G401 (cell line): Measurements from ENCODE around the gene CDC42BPA. TPM values are rescaled to one million over a fixed set of nuclear protein-coding genes. Genes with fewer than 3 reads are reported as not detected.
A peak's percentile ranks its signal among the peaks of the same experiment; 100 is the strongest.
"Not testable (repeated sequence)": the region's sequence is repeated elsewhere in the genome, so short reads cannot be mapped to it uniquely, and the experiment has no call there.

Source experiments
- DNase-seq: peaks from one replicate; pipeline ENCODE4 v3.0.0-alpha.2; 2015; ENCODE audit warnings: low spot score
- in situ Hi-C: cut with HindIII; loops from 2 replicates; pipeline ENCODE4 v1.10.0; 2016; ENCODE audit warnings: low sequenced_read_pairs, mixed read lengths
- total RNA-seq: library from RNA; depleted of rRNA; stranded (reverse); fragments of >200 nt; shearing (Covaris generic); gene quantifications from 2 replicates; pipeline ENCODE4 v1.2.3, GENCODE V29; 2014

Gene CDC42BPA
- total RNA-seq, 1 experiment from 2014 or later, result 13.1 TPM

DNA sequence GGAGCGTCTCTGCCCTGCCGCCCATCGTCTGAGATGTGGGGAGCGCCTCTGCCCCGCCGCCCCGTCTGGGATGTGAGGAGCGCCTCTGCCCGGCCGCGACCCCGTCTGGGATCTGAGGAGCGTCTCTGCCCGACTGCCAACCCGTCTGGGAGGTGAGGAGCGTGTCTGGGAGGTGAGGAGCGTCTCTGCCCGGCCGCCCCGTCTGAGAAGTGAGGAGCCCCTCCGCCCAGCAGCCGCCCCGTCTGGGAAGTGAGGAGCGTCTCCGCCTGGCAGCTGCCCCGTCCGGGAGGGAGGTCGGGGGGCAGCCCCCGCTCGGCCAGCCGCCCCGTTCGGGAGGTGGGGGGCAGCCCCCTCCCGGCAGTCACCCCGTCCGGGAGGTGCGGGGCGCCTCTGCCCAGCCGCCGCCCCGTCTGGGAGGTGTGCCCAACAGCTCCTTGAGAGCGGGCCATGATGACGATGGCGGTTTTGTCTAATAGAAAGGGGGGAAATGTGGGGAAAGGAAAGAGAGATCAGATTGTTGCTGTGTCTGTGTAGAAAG is 42.1 kb downstream of the CDC42BPA start:
- in situ Hi-C loops, result not testable (repeated sequence)

DNA sequence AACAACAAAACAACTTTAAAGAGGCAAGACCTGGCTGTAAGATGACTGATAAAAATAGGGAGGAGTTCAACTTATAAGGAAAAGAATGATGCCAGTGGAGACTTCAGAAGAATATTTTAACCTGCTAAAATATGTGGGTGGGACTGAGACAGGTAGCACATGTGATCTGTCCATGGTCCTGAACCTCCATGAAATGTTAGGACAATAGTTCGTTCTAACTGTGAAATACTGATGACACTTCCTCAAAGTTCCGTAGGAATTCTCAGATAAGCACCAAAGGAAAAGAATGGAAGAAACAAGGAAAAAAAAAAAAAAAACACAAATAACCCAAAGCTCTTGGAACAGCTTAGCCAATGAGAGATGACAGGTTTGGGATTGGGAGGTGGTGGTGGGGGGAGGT is 44.7 kb downstream of the CDC42BPA start:
- no peak for DNase-seq
- in situ Hi-C loops, result no loop called here

More for the DNA sequence above, 42.1 kb downstream of the CDC42BPA start:
- not testable (repeated sequence) for DNase-seq

DNA sequence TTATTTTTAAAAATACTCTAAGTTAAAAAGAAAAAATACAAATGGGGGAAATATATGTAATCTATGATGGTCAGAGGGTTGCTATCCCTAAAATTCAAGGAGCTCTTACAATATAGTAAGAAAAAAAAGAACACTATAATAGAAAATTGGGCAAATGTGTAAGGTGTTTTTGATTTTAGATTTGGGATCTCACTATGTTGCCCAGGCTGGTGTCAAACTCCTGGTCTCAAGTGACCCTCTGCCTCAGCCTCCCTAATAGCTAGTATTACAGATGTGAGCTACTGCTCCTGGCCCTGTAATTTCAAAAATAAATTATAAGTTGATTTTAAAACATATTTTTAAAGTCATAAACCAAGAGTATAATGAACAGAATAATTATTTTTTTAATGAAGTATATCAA is 45.9 kb downstream of the CDC42BPA start:
- no peak for DNase-seq
- in situ Hi-C loops, result no loop called here

DNA sequence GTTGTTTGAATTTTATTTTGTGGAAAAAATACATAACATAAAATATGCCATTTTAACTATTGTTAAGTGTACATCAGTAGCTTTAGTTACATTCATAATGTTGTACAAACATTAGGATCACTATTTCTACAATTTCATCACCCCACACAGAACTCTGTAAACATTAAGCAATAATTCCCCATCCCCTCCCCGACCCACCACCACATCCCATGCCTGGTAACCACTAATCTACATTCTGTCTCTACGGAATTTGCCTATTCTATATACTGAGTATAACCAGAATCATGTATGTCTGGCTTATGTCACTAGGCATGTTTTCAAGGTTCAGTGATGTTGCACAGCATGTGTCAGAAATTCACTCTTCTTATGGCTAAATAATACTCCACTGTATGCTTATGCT is 47.7 kb downstream of the CDC42BPA start:
- in situ Hi-C loops, result no loop called here
- DNase-seq, result no peak

DNA sequence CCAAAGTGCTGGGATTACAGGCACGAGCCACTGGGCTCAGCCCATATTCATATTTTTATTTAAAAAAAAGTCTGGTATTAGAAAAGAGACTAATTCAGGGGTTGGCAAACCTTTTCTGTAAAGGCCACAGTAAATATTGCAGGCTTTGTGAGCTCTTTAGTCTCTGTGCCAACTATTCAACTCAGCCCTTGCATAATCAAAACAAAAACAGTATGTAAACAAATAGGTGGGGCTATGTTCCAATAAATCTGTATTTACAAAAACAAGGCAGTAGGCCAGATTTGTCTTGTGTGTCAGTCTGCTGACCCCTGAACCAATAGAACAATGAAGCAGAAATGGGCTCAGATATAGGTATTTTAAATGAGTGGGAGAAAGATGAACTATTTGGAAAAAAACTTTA is 49.3 kb downstream of the CDC42BPA start:
- in situ Hi-C loops, result no loop called here
- no peak for DNase-seq

DNA sequence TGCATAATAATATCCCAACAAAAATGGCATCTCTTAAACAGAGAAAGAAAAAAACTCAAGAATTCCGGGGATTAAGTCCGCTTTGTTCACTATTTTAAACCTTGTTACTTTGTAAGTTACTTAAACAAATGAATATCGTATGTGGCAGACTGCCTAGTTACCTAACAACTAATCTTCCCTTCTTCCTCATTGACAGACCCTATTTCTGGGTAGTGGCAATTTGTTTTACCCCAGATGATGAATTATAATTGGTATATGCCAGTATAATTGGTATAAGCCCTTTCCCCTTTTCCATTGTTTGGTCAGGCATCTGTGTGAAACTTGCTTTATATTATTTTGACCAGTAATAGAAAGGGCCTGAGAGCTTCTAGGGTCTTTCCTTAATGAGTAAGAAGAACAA is 52.4 kb downstream of the CDC42BPA start:
- no peak for DNase-seq
- in situ Hi-C loops, result no loop called here

DNA sequence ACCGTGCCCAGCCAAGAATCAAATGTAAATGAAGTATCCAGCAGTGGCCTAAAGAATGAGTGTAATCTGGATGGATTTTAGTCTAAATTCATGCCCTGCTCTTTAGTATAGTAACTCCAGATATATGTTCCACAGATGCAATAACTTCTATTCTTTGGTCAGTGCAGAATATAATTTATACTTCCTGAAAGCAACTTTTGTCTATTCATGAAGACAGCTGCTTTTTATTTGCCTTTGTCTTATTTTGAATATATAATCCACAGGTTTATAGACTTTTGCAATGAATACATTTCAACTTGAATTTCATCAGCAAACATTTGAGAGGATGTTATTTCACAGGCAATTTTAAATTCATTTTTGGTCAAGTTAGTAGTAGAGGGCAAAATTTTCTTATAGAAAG is 54.4 kb downstream of the CDC42BPA start:
- no peak for DNase-seq
- in situ Hi-C loops, result no loop called here

DNA sequence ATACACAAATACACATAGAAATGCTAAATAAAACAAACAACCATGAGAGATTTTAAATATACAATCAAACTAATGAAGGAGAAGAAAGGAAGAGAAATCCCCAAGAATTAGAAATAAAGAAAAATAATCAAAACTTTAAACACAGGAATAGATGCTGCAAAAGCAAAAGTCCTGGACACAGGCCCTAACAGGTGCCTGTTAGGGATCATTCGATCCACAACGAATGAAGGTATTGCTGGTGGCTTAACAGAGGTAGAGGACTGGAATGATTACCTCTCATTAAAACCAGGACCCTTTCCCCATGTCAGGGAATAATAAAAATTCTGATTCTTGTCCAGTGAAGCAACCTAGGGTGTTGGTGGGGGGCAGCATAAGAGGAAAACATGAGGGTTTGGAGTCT is 56.8 kb downstream of the CDC42BPA start:
- in situ Hi-C loops, result no loop called here
- no peak for DNase-seq

DNA sequence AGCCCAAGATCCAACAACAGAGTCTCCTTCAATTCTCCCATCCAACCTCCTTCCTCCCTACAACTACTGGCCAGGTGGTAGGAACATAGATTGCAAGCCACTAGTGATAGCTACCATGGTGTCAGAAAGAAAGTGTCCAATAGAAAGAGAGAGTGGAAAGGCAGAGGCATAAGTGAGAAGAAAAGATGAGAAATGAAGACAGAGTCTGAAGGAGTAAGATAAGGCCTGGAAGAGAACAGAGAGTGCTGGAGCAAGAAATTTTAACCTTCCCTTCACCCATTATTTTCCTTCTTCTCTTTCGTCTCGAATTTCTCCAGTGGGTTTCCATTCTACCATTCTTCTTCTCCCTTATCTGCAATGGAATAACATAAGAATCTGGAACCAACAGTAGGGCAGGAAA is 57.9 kb downstream of the CDC42BPA start:
- no peak for DNase-seq
- in situ Hi-C loops, result no loop called here

DNA sequence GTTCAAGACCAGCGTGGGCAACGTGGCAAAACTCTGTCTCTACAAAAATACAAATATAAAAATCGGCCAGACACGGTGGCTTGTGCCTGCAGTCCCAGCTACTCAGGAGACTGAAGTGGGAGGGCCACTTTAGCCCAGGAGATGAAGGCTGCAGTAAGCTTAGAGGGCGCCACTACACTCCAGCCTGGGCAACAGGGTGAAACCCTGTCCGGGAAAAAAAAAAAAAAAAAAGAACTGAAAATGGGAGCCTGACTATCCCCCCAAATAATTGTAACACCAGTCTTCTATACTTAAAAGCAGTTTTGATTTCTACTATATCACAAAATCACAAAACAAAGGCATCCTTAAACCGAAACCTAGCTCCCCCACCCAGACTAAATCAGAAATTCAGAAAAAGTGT is 60.3 kb downstream of the CDC42BPA start:
- in situ Hi-C loops, result no loop called here
- no peak for DNase-seq

DNA sequence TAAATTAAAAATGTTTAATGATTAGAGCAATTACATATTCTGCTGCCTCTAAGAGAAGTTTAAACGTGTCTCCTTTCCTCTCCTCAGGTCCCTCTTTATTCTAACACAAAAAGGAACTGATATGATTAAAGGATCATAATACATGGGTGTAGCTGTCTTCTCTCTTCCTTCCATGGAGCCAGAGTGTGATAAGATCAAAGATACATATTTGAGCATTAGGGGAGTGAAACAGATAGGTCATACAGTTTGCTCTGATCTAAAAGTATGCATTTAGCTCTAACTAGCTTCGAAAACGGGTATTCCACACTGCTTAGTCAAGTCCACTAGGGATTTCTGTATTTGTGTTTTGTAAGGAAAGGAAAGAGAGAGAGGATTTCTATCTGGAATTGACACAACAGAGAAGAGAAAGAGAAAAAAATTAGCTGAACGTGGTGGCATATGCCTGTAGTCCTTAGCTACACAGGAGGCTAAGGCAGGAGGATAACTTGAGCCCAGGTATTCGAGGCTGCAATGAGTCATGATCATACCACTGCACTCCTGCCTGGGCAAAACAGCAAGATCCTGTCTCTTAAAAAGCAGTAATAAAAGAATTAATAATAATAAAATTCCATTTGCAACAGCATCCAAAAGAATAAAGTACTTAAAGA is 63.1 kb downstream of the CDC42BPA start:
- in situ Hi-C loops, result no loop called here
- no peak for DNase-seq

DNA sequence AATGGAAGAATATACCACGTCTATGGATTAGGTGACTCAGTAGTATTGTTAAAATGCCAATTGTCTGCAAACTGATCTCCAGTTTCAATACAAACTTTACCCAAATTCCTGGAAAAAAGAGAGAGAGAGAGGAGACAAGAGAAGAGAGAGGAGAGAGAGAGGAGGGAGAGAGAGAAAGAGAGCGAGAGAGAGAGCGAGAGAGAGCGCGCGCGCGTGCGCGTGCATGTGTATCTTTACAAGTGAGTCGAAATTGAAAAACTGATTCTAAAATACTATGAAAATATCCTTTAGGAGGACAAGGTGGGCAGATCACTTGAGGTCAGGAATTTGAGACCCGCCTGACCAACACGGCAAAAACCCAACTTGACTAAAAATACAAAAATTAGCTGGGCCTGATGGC is 65.2 kb downstream of the CDC42BPA start:
- in situ Hi-C loops, result no loop called here
- DNase-seq, result no peak

DNA sequence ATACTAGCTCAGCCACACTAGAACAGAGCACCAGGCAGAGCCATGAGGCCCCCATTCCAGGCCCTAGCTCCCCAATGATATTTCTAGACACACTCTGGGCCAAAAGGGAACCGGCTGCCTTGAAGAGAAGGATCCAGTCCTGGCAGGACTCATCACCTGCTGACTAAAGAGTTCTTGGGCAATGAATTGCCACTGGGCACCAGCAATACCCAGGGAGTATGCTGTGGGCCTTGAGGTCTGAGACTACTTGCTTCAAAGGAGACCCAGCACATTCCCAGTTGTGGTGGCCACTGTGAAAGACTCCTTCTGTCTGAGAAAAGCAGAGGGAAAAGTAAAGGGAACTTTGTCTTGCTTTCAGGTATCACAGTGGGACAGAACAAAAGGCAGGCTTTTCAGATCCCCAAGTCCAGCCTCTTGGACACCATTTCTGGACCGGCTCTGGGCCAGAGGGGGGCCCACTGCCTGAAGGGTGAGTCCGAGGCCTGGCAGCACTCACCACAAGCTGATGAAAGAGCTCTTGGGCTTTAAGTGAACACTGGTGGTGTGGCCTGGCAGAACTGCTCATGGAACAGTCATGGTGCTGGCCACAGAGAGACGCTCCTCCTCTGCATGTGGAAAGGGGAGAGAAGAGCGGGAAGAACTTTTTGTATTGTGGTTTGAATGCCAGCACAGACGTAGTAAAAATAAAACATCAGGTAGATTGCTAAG is 72.5 kb downstream of the CDC42BPA start:
- in situ Hi-C loops, result no loop called here
- DNase-seq, result no peak

DNA sequence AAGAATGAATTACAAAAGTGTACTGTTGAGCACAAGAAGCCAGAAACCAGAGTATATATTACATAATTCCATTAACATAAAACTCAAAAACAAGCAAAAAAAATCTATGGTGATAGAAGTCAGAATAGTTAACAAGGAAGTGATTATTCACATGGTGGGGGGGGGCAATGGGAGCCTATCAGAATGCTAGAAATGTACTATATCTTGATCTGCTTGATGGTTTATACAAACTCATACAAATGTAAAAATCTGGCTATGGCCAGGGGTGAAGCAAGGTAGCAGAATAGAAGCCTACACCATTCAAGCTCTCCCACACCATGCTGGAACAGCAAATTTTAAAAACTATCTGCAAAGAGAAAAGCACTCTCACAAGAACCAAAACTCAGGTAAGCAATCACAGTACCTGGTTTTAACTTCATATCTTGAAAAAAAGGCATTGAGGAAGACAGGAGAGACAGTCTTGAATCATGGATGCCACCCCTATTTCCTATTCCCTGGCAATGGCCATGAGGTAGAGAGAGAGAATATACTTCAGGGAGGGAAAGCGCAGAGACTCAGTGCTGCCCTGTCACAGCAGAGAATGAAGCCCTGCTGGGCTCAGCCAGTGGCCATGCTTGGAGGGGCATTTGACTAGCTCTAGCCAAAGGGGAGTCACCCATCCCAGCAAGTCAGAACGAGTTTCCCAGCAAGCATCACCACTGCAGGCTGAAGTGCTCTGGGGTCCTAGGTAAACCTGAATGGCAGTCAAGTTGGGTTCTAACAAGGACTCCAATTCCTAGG is 73.8 kb downstream of the CDC42BPA start:
- in situ Hi-C loops, result no loop called here
- no peak for DNase-seq

DNA sequence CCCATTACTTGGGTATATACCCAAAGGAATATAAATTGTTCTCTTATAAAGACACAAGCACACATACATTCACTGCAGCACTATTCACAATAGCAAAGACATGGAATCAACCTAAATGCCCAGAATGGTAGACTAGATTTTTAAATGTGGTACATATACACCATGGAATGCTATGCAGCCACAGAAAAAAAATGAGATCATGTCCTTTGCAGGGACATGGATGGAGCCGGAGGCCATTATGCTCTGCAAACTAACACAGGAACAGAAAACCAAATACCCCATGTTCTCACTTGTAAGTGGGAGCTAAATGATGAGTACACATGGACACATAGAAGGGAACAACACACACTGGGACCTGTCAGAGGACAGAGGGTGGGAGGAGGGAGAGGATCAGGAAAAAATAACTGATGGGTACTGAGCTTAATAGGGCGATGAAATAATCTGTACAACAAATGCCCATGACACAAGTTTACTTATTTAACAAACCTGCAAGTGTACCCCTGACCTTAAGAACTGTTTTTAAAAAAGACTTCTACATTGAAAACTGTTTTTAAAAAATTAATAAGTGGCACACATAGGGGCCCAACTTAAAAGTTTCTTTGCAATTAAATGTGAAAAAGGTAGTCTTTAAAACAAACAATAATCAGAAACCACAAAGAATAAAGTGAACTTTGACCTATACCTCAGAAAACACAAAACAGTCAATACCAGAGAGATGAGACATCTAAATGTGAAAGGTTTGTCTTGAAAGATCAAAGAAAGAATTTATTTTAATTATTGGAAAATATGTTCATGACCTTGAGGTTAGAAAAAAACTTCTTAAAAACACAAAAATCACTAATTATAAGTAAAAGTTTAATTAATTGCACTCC is 75.2 kb downstream of the CDC42BPA start:
- DNase-seq, result no peak
- in situ Hi-C loops, result no loop called here

DNA sequence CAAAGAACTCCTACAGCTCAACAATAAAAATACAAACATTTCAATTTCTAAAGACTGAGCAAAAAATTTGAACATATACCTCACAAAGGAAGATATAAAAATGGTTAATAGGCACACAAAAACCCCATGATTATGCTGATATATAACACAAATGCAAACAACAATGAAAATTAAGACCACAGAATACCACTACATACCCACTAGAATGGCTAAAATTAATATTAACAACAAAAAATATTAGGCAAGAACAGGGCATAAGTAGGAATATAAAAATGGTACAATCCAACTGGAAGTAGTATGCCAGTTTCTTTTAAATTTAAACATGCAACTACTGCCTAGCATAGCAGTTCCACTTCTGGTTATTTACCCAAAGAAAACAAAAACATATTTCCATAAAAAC is 77.3 kb downstream of the CDC42BPA start:
- in situ Hi-C loops, result no loop called here
- DNase-seq, result no peak

DNA sequence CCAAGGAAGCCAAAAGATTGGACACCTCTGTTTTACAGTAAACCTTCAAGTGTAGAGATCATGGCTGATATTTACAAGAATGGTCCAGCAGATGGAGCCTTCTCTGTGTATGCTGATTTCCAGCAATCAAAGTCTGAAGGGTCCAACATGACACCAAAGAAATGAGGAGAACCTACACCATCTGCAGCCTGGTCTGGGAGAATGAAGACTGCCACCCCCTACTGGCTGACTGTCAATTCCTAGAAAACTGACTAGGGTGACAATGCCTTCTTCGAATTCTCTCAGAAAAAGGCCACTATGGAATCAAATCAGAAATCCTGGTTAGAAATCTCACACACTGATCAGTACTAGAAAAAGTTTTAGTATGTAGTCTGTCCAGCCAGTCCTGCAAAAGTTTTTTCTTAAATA is 83.3 kb downstream of the CDC42BPA start:
- in situ Hi-C loops, result no loop called here
- DNase-seq, result peak; percentile 54

DNA sequence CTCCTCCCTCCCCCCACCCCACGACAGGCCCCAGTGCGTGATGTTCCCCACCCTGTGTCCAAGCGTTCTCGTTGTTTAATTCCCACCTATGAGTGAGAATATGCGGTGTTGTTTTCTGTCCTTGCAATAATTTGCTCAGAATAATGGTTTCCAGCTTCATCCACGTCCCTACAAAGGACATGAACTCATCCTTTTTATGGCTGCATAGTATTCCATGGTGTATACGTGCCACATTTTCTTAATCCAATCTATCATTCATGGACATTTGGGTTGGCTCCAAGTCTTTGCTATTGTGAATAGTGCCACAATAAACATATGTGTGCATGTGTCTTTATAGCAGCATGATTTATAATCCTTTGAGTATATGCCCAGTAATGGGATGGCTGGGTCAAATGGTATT is 87.2 kb downstream of the CDC42BPA start:
- in situ Hi-C loops, DNase-seq: not testable (repeated sequence)

DNA sequence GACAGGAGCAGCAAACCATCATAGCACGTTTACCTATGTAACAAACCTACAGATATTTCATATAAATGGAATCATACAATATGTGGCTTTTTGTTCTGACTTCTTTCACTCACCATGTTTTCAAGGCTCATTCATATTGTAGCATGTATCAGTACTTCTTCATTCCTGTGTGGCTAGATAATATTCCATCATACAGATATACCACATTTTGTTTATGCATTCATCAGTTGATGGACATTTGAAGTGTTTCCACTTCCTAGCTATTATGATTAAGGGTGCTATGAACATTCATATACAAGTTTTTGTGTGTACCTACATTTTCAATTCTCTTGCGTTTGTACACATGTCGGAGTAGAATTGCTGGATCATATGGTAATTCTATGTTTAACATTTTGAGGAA is 90.1 kb downstream of the CDC42BPA start:
- in situ Hi-C loops, result no loop called here
- DNase-seq, result no peak
